DOHH2 (cell line): ENCODE data around the gene PSME2.

Experiments used
- CTCF ChIP-seq: fragments of 200-600 bp; sonication (generic); IDR thresholded peaks from one replicate; pipeline ENCODE4 v1.5.1; 2014; ENCODE audit warnings: antibody characterized with exemption, mild to moderate bottlenecking, low read depth, low read length; ENCODE audit not compliant: poor library complexity, severe bottlenecking
- EZH2phosphoT487 ChIP-seq: fragments of 200-600 bp; sonication (generic); IDR thresholded peaks from 2 replicates; pipeline ENCODE4 v1.6.1; 2017; ENCODE audit warnings: borderline replicate concordance, mild to moderate bottlenecking, antibody characterized with exemption, low read length, moderate library complexity, mixed read lengths

DNA sequence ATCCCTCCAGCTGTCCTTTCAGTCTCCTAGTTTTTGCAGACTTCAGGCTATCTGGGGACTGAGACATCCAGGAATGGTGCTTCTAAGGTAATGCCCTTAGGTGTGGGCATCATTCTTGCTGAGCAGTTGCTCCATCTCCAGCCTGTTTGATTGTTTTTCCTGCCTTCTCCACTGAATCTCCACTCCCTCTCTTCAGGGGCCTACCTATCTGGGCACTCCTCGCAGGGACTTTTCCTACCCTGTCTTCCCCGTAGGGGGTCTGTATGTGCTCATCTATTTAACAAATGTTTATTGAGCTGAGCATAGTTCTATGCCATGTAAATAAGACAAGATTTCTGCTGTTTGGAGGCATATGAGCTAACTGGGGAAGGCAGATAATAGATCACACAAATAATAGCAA lies 13.4 kb downstream of the PSME2 start:
- no peak for TF ChIP-seq CTCF
- no peak for TF ChIP-seq EZH2phosphoT487
